Prostate gland (tissue), 2 donors: Measurements from ENCODE around the gene ACVR2B.

ENCODE experiments used
- POLR2A ChIP-seq: fragments of 450-650 bp; IDR thresholded peaks from one replicate; pipeline ENCODE4 v1.6.1; 2016; ENCODE audit warnings: antibody characterized with exemption, mild to moderate bottlenecking
- POLR2AphosphoS5 ChIP-seq: sonication (generic); formaldehyde crosslinking; IDR thresholded peaks from one replicate; pipeline ENCODE4 v1.6.1; 2017; ENCODE audit warnings: antibody characterized with exemption
- TF ChIP-seq, protein P1 (sequence below), 4 experiments: fragments of 200-600 bp in 2 of 4; fragments of 450-650 bp in 2 of 4; sonication (generic) in 2 of 4; IDR thresholded peaks; 1 replicate in 3 of 4; 2 replicates in 1 of 4; pipeline ENCODE4 v1.5.1; 2016 to 2019; ENCODE audit warnings: antibody characterized with exemption in 4 of 4, mild to moderate bottlenecking in 2 of 4, moderate library complexity in 2 of 4

DNA sequence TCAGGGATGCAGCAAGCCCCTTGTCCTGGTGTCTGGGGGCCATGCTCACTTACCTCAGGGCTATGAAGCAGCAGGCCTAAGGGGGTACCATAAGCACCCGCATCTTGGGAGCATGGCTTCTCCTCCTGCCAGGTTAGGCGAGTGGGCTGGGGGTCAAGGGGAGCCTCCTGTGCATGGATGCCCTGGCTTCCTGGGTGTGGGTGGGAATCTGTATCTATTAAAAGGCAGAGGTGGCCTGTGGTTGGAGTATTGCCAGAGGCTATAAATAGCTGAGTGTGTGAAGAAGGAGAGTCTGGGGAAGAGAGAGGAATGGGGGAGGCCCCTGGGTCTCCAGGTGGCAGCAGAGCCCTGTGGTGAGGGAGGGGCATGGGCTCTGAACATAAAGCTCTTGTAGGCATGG is 19.5 kb downstream of the ACVR2B start:
- TF ChIP-seq, protein P1, sequence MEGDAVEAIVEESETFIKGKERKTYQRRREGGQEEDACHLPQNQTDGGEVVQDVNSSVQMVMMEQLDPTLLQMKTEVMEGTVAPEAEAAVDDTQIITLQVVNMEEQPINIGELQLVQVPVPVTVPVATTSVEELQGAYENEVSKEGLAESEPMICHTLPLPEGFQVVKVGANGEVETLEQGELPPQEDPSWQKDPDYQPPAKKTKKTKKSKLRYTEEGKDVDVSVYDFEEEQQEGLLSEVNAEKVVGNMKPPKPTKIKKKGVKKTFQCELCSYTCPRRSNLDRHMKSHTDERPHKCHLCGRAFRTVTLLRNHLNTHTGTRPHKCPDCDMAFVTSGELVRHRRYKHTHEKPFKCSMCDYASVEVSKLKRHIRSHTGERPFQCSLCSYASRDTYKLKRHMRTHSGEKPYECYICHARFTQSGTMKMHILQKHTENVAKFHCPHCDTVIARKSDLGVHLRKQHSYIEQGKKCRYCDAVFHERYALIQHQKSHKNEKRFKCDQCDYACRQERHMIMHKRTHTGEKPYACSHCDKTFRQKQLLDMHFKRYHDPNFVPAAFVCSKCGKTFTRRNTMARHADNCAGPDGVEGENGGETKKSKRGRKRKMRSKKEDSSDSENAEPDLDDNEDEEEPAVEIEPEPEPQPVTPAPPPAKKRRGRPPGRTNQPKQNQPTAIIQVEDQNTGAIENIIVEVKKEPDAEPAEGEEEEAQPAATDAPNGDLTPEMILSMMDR (IDR thresholded peaks at IDR 0.05), result no peak
- no peak for TF ChIP-seq POLR2A
- no peak for TF ChIP-seq POLR2AphosphoS5
